Right renal pelvis (tissue), 4 donors: ENCODE measurements around the gene SETBP1. TPM values are rescaled to one million over a fixed set of nuclear protein-coding genes. Genes with fewer than 3 reads are reported as not detected.

Experiments
- DNase-seq, 4 donors: peaks; one replicate each; pipeline ENCODE4 v3.0.0-alpha.2; 2013; ENCODE audit warnings: low read depth in 4 of 4, low spot score in 3 of 4, missing footprints in 1 of 4
- polyA plus RNA-seq, 4 donors: library from polyadenylated mRNA; unstranded; fragments of 120-200 nt; gene quantifications; one replicate each; pipeline ENCODE4 v1.2.1, GENCODE V29; 2013; ENCODE audit not compliant: insufficient read length in 4 of 4

SETBP1 gene
- polyA plus RNA-seq, 4 donors: 27.4 to 33.6 (median 32.1) TPM

- DNase-seq: no peak
Measured at GRCh38 chr18:45086777-45087176, 406.1 kb downstream of the SETBP1 start.

- DNase-seq: no peak
Measured at GRCh38 chr18:45090526-45091140, 409.9 kb downstream of the SETBP1 start.

GRCh38 chr18:45100321-45101105 lies 419.8 kb downstream of the SETBP1 start:
- DNase-seq: no peak

- DNase-seq: no peak
Measured at GRCh38 chr18:45102126-45102525, 421.4 kb downstream of the SETBP1 start.

GRCh38 chr18:45102863-45103262 lies 422.2 kb downstream of the SETBP1 start:
- DNase-seq: no peak

- DNase-seq: no peak
Measured at GRCh38 chr18:45103319-45104048, 422.8 kb downstream of the SETBP1 start.

- no peak for DNase-seq
Measured at GRCh38 chr18:45104049-45104395, 423.3 kb downstream of the SETBP1 start.

GRCh38 chr18:45106331-45106774 lies 425.7 kb downstream of the SETBP1 start:
- no peak for DNase-seq

- no peak for DNase-seq
Measured at GRCh38 chr18:45107425-45107824, 426.7 kb downstream of the SETBP1 start.

- DNase-seq: no peak
Measured at GRCh38 chr18:45108754-45109153, 428.1 kb downstream of the SETBP1 start.

GRCh38 chr18:45109271-45109670 lies 428.6 kb downstream of the SETBP1 start:
- no peak for DNase-seq

- DNase-seq: no peak
Measured at GRCh38 chr18:45109706-45110105, 429.0 kb downstream of the SETBP1 start.

GRCh38 chr18:45110577-45111501 lies 430.2 kb downstream of the SETBP1 start:
- no peak for DNase-seq

- DNase-seq: no peak
Measured at GRCh38 chr18:45111502-45111848, 430.8 kb downstream of the SETBP1 start.

- DNase-seq: no peak
Measured at GRCh38 chr18:45112682-45113081, 432.0 kb downstream of the SETBP1 start.

- no peak for DNase-seq
Measured at GRCh38 chr18:45116116-45116515, 435.4 kb downstream of the SETBP1 start.
